Measurements from ENCODE around the gene UNC79. TPM values are rescaled to one million over a fixed set of nuclear protein-coding genes. Genes with fewer than 3 reads are reported as not detected.

Gene UNC79
- total RNA-seq, 4 donors from 2014 or later, result 0.13 to 0.16 (median 0.15) TPM; not detected in 1

DNA sequence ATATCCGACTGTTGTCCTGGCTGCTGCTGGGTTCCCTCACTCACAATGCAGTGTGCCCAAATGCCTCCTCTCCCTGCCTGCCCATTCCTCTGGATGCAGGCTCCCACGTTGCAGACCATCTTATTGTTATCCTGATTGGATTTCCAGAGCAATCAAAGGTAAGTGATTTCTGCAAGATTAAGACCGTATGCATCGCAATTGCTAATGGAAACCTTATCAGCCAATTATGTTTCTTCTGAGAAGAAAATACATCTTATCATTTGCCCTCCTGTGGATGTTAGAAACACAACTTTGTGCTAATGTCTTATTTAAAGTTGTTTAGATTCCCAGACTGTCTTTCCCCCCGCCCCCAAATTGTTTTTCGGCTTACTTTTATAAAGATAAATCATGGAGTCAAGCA is 259.4 kb downstream of the UNC79 start:
- H3K36me3 ChIP-seq, result no peaks in the 10 kb centered on the region
- no peak for TF ChIP-seq POLR2AphosphoS5 (IDR thresholded peaks at IDR 0.05)
- TF ChIP-seq, protein P1, sequence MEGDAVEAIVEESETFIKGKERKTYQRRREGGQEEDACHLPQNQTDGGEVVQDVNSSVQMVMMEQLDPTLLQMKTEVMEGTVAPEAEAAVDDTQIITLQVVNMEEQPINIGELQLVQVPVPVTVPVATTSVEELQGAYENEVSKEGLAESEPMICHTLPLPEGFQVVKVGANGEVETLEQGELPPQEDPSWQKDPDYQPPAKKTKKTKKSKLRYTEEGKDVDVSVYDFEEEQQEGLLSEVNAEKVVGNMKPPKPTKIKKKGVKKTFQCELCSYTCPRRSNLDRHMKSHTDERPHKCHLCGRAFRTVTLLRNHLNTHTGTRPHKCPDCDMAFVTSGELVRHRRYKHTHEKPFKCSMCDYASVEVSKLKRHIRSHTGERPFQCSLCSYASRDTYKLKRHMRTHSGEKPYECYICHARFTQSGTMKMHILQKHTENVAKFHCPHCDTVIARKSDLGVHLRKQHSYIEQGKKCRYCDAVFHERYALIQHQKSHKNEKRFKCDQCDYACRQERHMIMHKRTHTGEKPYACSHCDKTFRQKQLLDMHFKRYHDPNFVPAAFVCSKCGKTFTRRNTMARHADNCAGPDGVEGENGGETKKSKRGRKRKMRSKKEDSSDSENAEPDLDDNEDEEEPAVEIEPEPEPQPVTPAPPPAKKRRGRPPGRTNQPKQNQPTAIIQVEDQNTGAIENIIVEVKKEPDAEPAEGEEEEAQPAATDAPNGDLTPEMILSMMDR (IDR thresholded peaks at IDR 0.05), result no peak
- TF ChIP-seq POLR2A (IDR thresholded peaks at IDR 0.05), result no peak
- TF ChIP-seq EP300 (IDR thresholded peaks at IDR 0.05), result no peak

DNA sequence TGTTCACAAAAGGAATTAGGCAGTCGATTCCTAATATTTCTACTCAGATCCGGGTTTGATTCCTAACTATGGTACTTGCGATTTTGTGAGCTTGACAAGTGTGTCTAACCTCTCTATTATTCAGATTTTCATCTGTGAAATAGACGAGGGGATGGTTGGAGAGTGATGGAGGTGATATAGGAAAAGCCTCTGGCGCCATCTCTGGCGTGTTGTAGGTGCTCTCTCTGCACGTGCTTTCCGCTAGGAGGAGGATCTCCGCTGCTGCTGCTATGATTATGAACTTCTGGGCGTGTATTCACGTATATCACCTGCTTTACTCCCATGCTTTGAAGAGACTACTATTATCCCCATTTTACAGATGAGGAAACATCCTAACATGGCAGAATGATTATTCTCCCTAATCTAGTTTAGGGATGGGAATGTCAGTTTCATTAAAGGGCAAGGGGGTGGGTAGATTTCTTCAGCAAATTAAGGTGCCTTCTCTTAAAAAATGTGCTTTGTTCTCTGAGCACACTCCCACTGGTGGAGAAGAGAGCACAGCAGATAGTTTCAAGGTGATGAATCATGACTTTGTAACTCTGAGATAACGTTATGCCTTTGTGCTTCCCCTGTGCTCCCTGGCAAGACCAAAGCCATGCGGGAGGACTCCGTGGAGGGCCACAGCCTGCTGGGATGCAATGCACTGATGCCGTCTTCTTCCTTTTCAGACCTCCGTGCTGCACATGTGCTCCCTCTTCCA is 260.5 kb downstream of the UNC79 start:
- no peak for TF ChIP-seq POLR2A (IDR thresholded peaks at IDR 0.05)
- TF ChIP-seq, protein P1 (IDR thresholded peaks at IDR 0.05), result no peak
- TF ChIP-seq EP300 (IDR thresholded peaks at IDR 0.05), result no peak
- TF ChIP-seq POLR2AphosphoS5 (IDR thresholded peaks at IDR 0.05), result no peak
- H3K9me3 ChIP-seq, result no peaks in the 10 kb centered on the region
- WGBS, 2 donors (ENCODE audit: low coverage in 1 of 2), result 82 to 84% methylated on average over 9 to 16 of the region's 16 CpGs

More for the DNA sequence above, 259.4 kb downstream of the UNC79 start:
- H3K27ac ChIP-seq, result no peak overlapping the region
- no peaks in the 10 kb centered on the region for H3K9me3 ChIP-seq
- no peak for ATAC-seq
- H3K4me1 ChIP-seq, result no peaks in the 10 kb centered on the region
- no peak overlapping the region for H3K4me3 ChIP-seq
- 42 to 75% methylated on average over 5 to 6 of the region's 6 CpGs for WGBS, 2 donors (ENCODE audit: low coverage in 1 of 2)
- H3K27me3 ChIP-seq, result peaks cover 9% of the 10 kb centered on the region

DNA sequence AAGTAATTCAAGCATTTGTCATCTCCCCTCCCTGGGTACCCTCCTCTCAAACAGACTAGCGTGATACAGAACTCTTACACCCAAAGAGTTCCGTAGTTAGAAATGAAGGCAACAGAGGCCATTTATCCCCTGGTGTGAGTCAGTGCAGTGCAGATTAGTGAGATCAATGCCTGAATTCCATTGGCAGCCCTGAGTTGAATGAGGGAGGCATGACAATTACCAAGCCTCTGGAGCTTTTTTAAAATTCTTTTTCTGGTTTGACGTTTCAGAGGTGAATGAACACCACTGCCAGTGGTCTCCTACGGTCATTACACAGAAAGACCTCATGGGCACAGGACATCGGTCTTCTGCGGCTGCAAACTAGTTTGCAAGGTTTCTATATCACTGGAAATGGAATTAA is 263.2 kb downstream of the UNC79 start:
- Histone ChIP-seq H3K27me3 (no peaks in the 10 kb centered on the region), H3K4me3 (no peak overlapping the region), H3K27ac (no peak overlapping the region), H3K4me1 (no peaks in the 10 kb centered on the region), H3K9me3 (peaks cover 0 to 8% (median 0%) of the 10 kb centered on the region in 3 donors), H3K36me3 (no peaks in the 10 kb centered on the region)
- ATAC-seq, result no peak
- 62 to 82% methylated on average over 5 to 6 of the region's 6 CpGs for WGBS, 2 donors (ENCODE audit: low coverage in 1 of 2)
- TF ChIP-seq EP300 (IDR thresholded peaks at IDR 0.05) (no peak), POLR2A (IDR thresholded peaks at IDR 0.05) (no peak), POLR2AphosphoS5 (IDR thresholded peaks at IDR 0.05) (no peak)
- TF ChIP-seq, protein P1 (IDR thresholded peaks at IDR 0.05), result no peak

More for the DNA sequence above, 260.5 kb downstream of the UNC79 start:
- ATAC-seq, result no peak
- peaks cover 9% of the 10 kb centered on the region for H3K27me3 ChIP-seq
- no peak overlapping the region for H3K27ac ChIP-seq
- no peaks in the 10 kb centered on the region for H3K36me3 ChIP-seq
- no peaks in the 10 kb centered on the region for H3K4me1 ChIP-seq
- H3K4me3 ChIP-seq, result no peak overlapping the region

DNA sequence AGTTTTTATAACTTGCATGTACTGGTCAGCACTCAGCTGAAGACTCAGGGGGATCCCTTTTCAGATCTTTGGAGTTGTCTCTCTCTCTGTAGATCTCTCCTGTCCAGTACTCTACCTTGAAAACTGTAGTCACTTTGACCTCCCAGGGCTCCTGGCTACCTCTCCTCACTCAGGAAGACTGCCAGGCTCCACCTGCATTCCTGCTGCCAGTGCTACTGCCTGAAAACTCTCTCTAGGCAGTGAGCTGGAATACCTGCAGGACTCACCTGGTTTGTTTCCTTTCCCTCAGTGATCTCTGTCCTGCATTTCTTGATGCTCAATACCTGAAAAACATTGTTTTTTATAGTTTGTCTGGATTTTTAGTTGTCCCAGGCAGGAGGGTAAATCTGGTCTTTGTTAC is 270.2 kb downstream of the UNC79 start:
- Histone ChIP-seq H3K36me3 (no peaks in the 10 kb centered on the region), H3K4me3 (no peak overlapping the region), H3K27ac (no peak overlapping the region), H3K9me3 (peaks cover 0 to 13% (median 0%) of the 10 kb centered on the region in 3 donors), H3K4me1 (no peaks in the 10 kb centered on the region), H3K27me3 (no peaks in the 10 kb centered on the region)
- TF ChIP-seq, protein P1 (IDR thresholded peaks at IDR 0.05), result no peak
- TF ChIP-seq EP300 (IDR thresholded peaks at IDR 0.05) (no peak), POLR2A (IDR thresholded peaks at IDR 0.05) (no peak), POLR2AphosphoS5 (IDR thresholded peaks at IDR 0.05) (no peak)
- no peak for ATAC-seq

DNA sequence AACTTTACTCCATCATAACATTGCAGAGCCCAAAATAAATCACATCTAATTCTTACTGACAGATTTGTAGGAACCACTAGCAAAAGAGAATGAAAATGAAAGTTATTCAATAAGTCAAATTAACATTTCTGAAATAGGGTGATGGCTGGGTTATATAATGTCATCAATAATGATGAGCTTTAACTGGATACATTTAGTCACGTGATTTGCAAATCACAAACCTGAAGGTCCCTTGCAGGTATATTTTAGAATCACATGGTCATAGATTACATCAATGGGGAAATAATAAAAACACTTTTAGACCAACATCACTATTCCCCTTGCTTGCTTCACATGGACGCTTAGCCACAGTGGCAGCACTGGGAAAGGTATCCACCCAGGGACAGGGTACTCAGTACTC is 270.8 kb downstream of the UNC79 start:
- Histone ChIP-seq H3K36me3 (no peaks in the 10 kb centered on the region), H3K4me1 (no peaks in the 10 kb centered on the region), H3K27ac (no peak overlapping the region), H3K4me3 (no peak overlapping the region), H3K27me3 (no peaks in the 10 kb centered on the region), H3K9me3 (peaks cover 0 to 13% (median 0%) of the 10 kb centered on the region in 3 donors)
- TF ChIP-seq POLR2A (IDR thresholded peaks at IDR 0.05), result no peak
- no peak for TF ChIP-seq EP300 (IDR thresholded peaks at IDR 0.05)
- TF ChIP-seq, protein P1 (IDR thresholded peaks at IDR 0.05), result no peak
- TF ChIP-seq POLR2AphosphoS5 (IDR thresholded peaks at IDR 0.05), result no peak
- WGBS, 2 donors (ENCODE audit: low coverage in 1 of 2), result 78 to 79% methylated on average over 2 of the region's 2 CpGs
- no peak for ATAC-seq
